GM06990 (cell line): Measurements from ENCODE around the gene ELP6.

Experiments
- DNase-seq: peaks from one replicate; pipeline ENCODE4 v3.0.0-alpha.2; 2011; ENCODE audit not compliant: insufficient read length; ENCODE audit errors: extremely low read depth
- H3K27me3 ChIP-seq: replicated peaks from 2 replicates; pipeline ENCODE4 v1.6.0; 2011; ENCODE audit warnings: low read length; ENCODE audit not compliant: control insufficient read depth, insufficient read depth
- H3K36me3 ChIP-seq: 2 replicates; pipeline ENCODE4 v1.5.1; 2011; ENCODE audit warnings: low read length; ENCODE audit not compliant: control insufficient read depth, insufficient read depth
- H3K4me3 ChIP-seq: replicated peaks from 2 replicates; pipeline ENCODE4 v1.5.1; 2011; ENCODE audit warnings: low read depth, mild to moderate bottlenecking, control low read depth, low read length
- TF ChIP-seq, protein P1 (sequence below): IDR thresholded peaks from 2 replicates; pipeline ENCODE4 v1.5.1; 2011; ENCODE audit warnings: low read length, control low read depth, mild to moderate bottlenecking, inconsistent platforms; ENCODE audit not compliant: insufficient read depth, poor library complexity, severe bottlenecking

The ELP6 gene, protein sequence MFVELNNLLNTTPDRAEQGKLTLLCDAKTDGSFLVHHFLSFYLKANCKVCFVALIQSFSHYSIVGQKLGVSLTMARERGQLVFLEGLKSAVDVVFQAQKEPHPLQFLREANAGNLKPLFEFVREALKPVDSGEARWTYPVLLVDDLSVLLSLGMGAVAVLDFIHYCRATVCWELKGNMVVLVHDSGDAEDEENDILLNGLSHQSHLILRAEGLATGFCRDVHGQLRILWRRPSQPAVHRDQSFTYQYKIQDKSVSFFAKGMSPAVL

DNA sequence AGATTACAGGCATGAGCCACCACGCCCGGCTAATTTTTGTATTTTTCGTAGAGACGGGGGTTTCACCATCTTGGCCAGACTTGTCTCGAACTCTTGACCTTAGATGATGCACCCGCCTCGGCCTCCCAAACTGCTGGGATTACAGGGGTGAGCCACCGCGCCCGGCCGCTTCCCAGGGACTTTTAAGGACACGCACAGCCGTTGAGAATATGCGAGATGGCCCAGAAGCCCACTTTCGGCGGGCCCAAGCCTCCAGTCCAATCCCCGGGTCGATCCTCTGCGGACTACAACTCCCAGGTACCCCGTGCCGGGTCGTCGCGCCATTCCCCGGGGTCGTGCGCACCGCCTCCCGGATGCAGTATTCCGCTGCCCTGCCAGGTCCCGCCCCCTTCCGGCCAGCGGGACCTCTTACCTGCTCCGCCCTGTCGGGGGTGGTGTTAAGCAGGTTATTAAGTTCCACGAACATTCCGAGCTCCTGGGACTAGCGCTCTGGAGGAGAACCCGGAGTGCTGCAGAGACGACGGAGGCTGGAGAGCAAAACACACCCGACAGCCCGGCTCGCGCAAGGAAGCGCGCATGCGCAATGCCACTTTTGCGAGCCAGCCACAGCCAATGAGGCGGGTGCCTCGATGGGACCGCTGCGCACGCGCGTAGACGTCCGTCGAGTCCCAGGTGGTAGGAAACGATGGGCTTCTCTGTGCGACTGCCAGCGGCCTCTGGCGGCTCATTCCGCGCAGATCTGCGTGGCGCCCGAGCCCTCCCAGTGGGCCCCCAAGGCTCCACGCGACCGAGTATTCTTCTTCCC lies at the start of gene ELP6:
Gene ELP6, minus strand, starts transcription at position 588 of the 805 bp plus-strand sequence. Its CDS starts 122 bp downstream, at position 466.
- TF ChIP-seq, protein P1, sequence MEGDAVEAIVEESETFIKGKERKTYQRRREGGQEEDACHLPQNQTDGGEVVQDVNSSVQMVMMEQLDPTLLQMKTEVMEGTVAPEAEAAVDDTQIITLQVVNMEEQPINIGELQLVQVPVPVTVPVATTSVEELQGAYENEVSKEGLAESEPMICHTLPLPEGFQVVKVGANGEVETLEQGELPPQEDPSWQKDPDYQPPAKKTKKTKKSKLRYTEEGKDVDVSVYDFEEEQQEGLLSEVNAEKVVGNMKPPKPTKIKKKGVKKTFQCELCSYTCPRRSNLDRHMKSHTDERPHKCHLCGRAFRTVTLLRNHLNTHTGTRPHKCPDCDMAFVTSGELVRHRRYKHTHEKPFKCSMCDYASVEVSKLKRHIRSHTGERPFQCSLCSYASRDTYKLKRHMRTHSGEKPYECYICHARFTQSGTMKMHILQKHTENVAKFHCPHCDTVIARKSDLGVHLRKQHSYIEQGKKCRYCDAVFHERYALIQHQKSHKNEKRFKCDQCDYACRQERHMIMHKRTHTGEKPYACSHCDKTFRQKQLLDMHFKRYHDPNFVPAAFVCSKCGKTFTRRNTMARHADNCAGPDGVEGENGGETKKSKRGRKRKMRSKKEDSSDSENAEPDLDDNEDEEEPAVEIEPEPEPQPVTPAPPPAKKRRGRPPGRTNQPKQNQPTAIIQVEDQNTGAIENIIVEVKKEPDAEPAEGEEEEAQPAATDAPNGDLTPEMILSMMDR, result peak; percentile 91
- H3K4me3 ChIP-seq, result peak within 1 kb of the TSS; percentile 76
- DNase-seq, result peak; percentile 98
- peaks cover 4% of the 10 kb centered on the region for H3K36me3 ChIP-seq
- H3K27me3 ChIP-seq, result no peaks in the 10 kb centered on the region

DNA sequence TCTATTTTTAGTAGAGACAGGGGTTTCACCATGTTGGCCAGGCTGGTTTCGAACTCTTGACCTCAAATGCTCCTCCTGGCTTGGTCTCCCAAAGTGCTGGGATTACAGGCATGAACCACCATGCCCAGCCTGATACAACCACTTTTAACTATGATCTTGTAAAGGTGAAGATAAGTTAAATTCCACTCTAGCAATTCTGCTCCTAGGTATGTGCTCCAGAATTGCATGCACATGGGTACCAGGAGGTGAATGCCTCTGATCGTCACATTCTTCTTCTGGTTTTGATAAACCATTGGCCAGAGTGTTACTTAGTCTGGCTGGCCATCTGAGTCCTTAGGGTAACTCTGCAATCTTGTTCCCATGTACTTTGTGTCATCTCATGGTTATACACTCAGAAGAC lies 42.8 kb upstream of the ELP6 start:
- no peaks in the 10 kb centered on the region for H3K36me3 ChIP-seq
- no peak overlapping the region for H3K4me3 ChIP-seq
- no peaks in the 10 kb centered on the region; the same call in 1 of the 2 replicates for H3K27me3 ChIP-seq
- TF ChIP-seq, protein P1, result no peak
- DNase-seq, result no peak

DNA sequence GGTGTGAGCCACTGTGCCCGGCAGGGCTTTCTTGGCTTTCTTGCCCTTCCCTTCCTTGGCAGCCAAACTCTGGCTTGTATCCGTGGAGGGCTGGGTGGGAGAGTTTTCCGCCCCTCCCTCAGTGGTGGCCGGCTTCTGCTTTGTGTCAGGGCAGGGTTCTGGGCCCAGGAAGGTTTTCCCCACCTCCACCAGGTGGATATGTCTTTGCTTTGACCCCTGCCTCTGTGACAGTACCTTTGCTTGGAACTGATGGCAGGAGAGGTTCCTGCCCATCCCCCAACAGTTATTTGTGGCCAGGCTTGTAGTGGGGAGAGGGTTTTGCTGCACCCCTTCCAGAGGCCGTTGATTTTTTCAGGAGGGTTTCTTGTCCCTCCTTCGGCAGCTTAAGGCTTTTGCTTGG lies 40.8 kb upstream of the ELP6 start:
- DNase-seq, result no peak
- TF ChIP-seq, protein P1, result no peak
- Histone ChIP-seq H3K4me3 (no peak overlapping the region), H3K27me3 (no peaks in the 10 kb centered on the region; the same call in none of the 2 replicates), H3K36me3 (no peaks in the 10 kb centered on the region)

DNA sequence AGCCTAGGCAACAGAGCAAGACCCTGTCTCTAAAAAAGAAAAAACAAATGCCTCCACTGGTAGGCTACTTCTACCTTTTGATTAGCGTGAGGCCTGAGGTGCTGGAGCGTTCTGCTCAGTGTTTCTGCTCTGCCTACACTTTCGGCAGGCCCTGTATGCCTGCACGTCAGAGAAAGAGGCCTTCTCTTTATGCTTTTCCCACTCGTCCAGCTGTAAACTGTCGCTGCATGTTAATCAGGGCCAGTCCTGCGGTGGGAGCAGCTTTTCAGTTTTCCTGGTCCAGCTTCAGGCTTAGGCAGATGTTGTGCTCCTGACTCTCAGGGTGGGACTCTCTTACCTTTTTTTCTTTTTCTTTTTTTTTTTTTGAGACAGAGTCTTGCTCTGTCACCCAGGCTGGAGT lies 39.9 kb upstream of the ELP6 start:
- Histone ChIP-seq H3K36me3 (no peaks in the 10 kb centered on the region), H3K27me3 (no peaks in the 10 kb centered on the region; the same call in 1 of the 2 replicates), H3K4me3 (no peak overlapping the region)
- no peak for DNase-seq
- TF ChIP-seq, protein P1, result no peak

DNA sequence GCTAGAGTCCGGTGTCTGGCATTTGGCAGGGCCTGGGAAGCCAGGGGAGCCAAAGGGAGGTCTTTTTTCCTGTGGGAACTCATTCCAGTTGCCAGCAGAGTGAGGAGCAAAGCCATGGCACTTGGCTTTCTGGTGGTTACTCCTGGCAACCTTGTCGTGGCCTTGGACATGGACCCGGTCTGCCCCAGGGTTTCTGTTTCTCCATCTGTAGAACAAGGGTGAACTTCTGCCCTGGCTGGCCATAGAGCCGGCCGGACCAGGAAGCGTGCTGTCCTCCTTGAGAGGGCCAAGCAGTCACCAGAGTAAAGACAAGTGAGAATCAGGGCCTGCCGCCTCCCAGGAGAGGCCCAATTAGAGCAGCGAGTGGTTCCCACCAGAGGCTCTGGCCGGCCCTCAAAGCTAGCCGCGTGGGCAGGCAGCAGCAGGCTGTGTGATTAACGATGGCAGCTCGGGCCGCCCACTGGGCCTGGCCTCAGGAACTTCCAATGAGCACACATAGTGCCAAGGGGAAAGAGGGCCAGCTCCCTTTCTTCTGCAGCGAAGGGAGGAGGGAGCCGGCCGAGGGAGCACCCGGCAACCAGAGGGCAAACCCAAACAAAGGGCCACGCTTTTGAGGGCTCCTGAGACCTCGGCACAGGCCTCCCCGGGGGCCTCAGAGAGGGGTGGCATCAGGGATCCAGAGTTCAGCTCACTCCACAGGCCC lies 29.1 kb upstream of the ELP6 start:
- Histone ChIP-seq H3K36me3 (no peaks in the 10 kb centered on the region), H3K4me3 (no peak overlapping the region), H3K27me3 (no peaks in the 10 kb centered on the region)
- DNase-seq, result no peak
- TF ChIP-seq, protein P1, result no peak
